K562 (cell line): ENCODE data around the gene ARMC2. TPM values are rescaled to one million over a fixed set of nuclear protein-coding genes. Genes with fewer than 3 reads are reported as not detected.

Experiments
- ARID3A ChIP-seq: IDR thresholded peaks from 2 replicates; pipeline ENCODE4 v1.6.1; 2012; ENCODE audit warnings: low read depth, low read length, improper control_type of control experiment, borderline replicate concordance
- BRCA1 ChIP-seq, 2 experiments: fragments of 450-650 bp in 1 of 2; sonication (generic) in 1 of 2; formaldehyde crosslinking in 1 of 2; IDR thresholded peaks; 2 replicates each; pipeline versions ENCODE4 v1.5.0 to v1.6.1; 2017 to 2020; ENCODE audit warnings: mild to moderate bottlenecking in 1 of 2, missing genetic modification reagents in 1 of 2
- CEBPG ChIP-seq, 3 experiments: fragments of 200-800 bp in 1 of 3; sonication (Bioruptor generic) in 1 of 3; sonication (generic) in 1 of 3; formaldehyde crosslinking in 1 of 3; IDR thresholded peaks in 2 of 3; conservative IDR thresholded peaks in 1 of 3; 2 replicates each; pipeline versions ENCODE4 v1.6.1 to v1.8.0; 2016 to 2022; ENCODE audit warnings: missing compliant biosample characterization in 2 of 3, missing genetic modification characterization in 2 of 3, mild to moderate bottlenecking in 1 of 3, missing genetic modification reagents in 1 of 3
- ETS1 ChIP-seq: conservative IDR thresholded peaks from 2 replicates; pipeline ENCODE4 v1.6.1; 2011; ENCODE audit warnings: low read depth, mild to moderate bottlenecking, low read length; ENCODE audit not compliant: control insufficient read depth
- FOXJ3 ChIP-seq: sonication (generic); formaldehyde crosslinking; IDR thresholded peaks from 2 replicates; pipeline ENCODE4 v1.4.0; 2020; ENCODE audit warnings: mild to moderate bottlenecking, missing genetic modification reagents
- FOXO4 ChIP-seq: fragments of 450-650 bp; formaldehyde crosslinking; IDR thresholded peaks from 2 replicates; pipeline ENCODE4 v1.4.0; 2020; ENCODE audit warnings: mild to moderate bottlenecking, moderate library complexity
- HMGXB4 ChIP-seq: sonication (generic); formaldehyde crosslinking; IDR thresholded peaks from 2 replicates; pipeline ENCODE4 v1.8.1; 2023; ENCODE audit warnings: mild to moderate bottlenecking, missing genetic modification reagents
- LEF1 ChIP-seq: fragments of 450-650 bp; IDR thresholded peaks from 2 replicates; pipeline ENCODE4 v1.6.1; 2016; ENCODE audit warnings: mild to moderate bottlenecking
- MIER1 ChIP-seq: fragments of 450-650 bp; IDR thresholded peaks from 2 replicates; pipeline ENCODE4 v1.6.1; 2016; ENCODE audit warnings: antibody characterized with exemption, mild to moderate bottlenecking, low read depth
- MLX ChIP-seq, 2 experiments: fragments of 450-650 bp in 1 of 2; sonication (generic) in 1 of 2; formaldehyde crosslinking; conservative IDR thresholded peaks; 2 replicates each; pipeline versions ENCODE4 v1.4.0 to v1.8.1; 2020 to 2022; ENCODE audit warnings: mild to moderate bottlenecking in 1 of 2, missing genetic modification reagents in 1 of 2
- NCOR1 ChIP-seq: fragments of 450-650 bp; IDR thresholded peaks from 2 replicates; pipeline ENCODE4 v1.6.1; 2016; ENCODE audit warnings: mild to moderate bottlenecking, moderate library complexity
- SLC30A9 ChIP-seq: fragments of 250-450 bp; sonication (Bioruptor Pico); IDR thresholded peaks from 2 replicates; pipeline ENCODE4 v1.8.0; 2022; ENCODE audit warnings: mild to moderate bottlenecking, moderate library complexity
- VEZF1 ChIP-seq: fragments of 200-800 bp; sonication (Bioruptor generic); IDR thresholded peaks from 2 replicates; pipeline ENCODE4 v1.6.1; 2017; ENCODE audit warnings: missing genetic modification characterization, missing compliant biosample characterization
- XRCC3 ChIP-seq: fragments of 450-650 bp; IDR thresholded peaks from 2 replicates; pipeline ENCODE4 v1.6.1; 2017; ENCODE audit warnings: mild to moderate bottlenecking, moderate library complexity
- ZBTB2 ChIP-seq: fragments of 450-650 bp; IDR thresholded peaks from 2 replicates; pipeline ENCODE4 v1.6.1; 2016; ENCODE audit warnings: antibody characterized with exemption
- ZNF253 ChIP-seq: fragments of 250-450 bp; sonication (Bioruptor Pico); conservative IDR thresholded peaks from 2 replicates; pipeline ENCODE4 v1.6.1; 2021; ENCODE audit warnings: mild to moderate bottlenecking
- ZNF354B ChIP-seq: fragments of 250-450 bp; sonication (Bioruptor Pico); IDR thresholded peaks from 2 replicates; pipeline ENCODE4 v1.4.0; 2020
- ZNF707 ChIP-seq: fragments of 250-450 bp; sonication (Bioruptor Pico); conservative IDR thresholded peaks from 2 replicates; pipeline ENCODE4 v1.8.0; 2022; ENCODE audit warnings: inconsistent platforms, mild to moderate bottlenecking, moderate library complexity
- polyA plus RNA-seq, 8 experiments: library from polyadenylated mRNA; depleted of rRNA in 4 of 8; stranded (reverse) in 5 of 8; unstranded in 3 of 8; fragments of >200 nt; fragmentation: Nextera tagmentation in 2 of 8; fragmentation: Illumina TruSeq in 1 of 8; extraction: Ambion mirVana in 2 of 8; extraction: Trizol in 1 of 8; gene quantifications; 2 replicates each; pipeline versions ENCODE4 v1.2.1 to v1.2.3, GENCODE V29; 2011 to 2014; ENCODE audit warnings: inconsistent platforms in 1 of 8, missing spikeins in 1 of 8
- total RNA-seq, 7 experiments: library from RNA; depleted of rRNA in 6 of 7; stranded (reverse); fragments of >200 nt in 6 of 7; fragmentation: Illumina TruSeq in 2 of 7; extraction: Trizol in 2 of 7; gene quantifications; 2 replicates each; pipeline versions ENCODE4 v1.2.1 to v1.2.3, GENCODE V29; 2011 to 2021; ENCODE audit warnings: low replicate concordance in 1 of 7

Gene ARMC2
- total and polyA plus RNA-seq, 9 of the 15 experiments (the other 6 are each of a cell fraction or from before 2014, with no cell fraction given) = 0.14 to 3.0 (median 0.82) TPM

GRCh38 chr6:109010705-109011102, 162.5 kb downstream of the ARMC2 start (continued):
- TF ChIP-seq MLX (CRISPR knock-in tag; conservative IDR thresholded peaks at IDR 0.05) (no peak), XRCC3 (no peak), VEZF1 (CRISPR knock-in tag) (no peak), BRCA1 (IDR thresholded peaks at IDR 0.05) (no peak), BRCA1 (CRISPR knock-in tag; IDR thresholded peaks at IDR 0.05) (no peak), ZBTB2 (no peak), LEF1 (peak; percentile 32; the same call in 1 of the 2 replicates), ETS1 (no peak), NCOR1 (no peak), FOXJ3 (CRISPR knock-in tag) (no peak), HMGXB4 (no peak), ZNF707 (no peak), ZNF253 (CRISPR knock-in tag) (no peak), ZNF354B (no peak), MIER1 (no peak), ARID3A (no peak), FOXO4 (CRISPR knock-in tag) (no peak), CEBPG (CRISPR knock-in tag; IDR thresholded peaks at IDR 0.05) (peak; percentile 94), CEBPG (tag; conservative IDR thresholded peaks at IDR 0.05 in 1 of 2, IDR thresholded peaks at IDR 0.05 in 1 of 2) (peak; percentile 22 to 95; a peak in 2 of 4 replicates), SLC30A9 (no peak)
